Midbrain (tissue), 1 donor: ENCODE data around the gene COL21A1.
"Not testable (repeated sequence)": the region's sequence is repeated elsewhere in the genome, so short reads cannot be mapped to it uniquely, and the experiment has no call there.

Experiments
- DNase-seq: peaks from one replicate; lab custom pipeline; 2025; lab: John Stamatoyannopoulos, UW

COL21A1 gene

DNA sequence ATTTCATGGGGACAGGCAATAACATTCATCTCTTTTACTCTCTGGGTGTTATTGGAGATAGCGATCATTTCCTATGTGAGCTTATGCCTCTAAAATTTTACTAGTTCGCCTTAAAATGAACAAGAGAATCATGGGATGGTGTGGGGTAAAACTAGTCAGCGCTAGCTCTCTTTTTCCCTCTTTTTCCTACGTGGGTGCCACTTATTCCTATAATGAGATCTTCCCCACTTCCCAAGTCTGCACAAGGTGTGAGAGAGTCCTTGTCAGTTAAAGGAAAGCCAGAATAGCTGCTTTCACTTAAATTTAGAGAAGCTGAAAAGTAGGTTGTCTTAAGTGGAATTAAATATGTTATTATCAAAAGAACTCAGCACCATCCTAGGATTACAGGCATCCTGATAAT, 198.8 kb downstream of the COL21A1 start:
- no peak for DNase-seq

GRCh38 chr6:56047931-56048540, 199.3 kb downstream of the COL21A1 start:
- no peak for DNase-seq

GRCh38 chr6:56046576-56046975, 200.8 kb downstream of the COL21A1 start:
- no peak for DNase-seq

GRCh38 chr6:56043761-56044160, 203.6 kb downstream of the COL21A1 start:
- DNase-seq: no peak

GRCh38 chr6:56043076-56043475, 204.3 kb downstream of the COL21A1 start:
- no peak for DNase-seq

GRCh38 chr6:56041591-56041990, 205.8 kb downstream of the COL21A1 start:
- no peak for DNase-seq

DNA sequence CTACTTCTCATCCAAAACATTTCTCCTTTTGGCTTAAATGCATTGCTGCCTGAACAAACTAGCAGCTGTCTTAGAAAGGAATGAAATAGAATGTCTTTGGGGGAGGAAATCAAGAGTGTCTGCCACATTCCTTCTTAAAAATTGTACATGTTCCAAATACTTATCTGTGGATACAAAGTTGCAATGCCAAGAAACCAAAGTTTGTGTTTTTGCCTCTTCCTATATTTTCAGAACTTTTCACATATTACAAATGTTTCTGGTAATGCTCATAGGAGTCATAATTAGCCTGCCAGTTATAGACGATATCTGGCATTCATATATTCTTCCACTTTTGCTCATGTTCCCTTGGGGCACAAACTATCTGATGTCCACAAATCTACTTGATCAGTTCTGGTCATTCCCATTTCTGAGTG, 206.5 kb downstream of the COL21A1 start:
- no peak for DNase-seq

GRCh38 chr6:56040223-56040622, 207.2 kb downstream of the COL21A1 start:
- DNase-seq: no peak

GRCh38 chr6:56038764-56039163, 208.6 kb downstream of the COL21A1 start:
- no peak for DNase-seq

GRCh38 chr6:56037601-56038000, 209.8 kb downstream of the COL21A1 start:
- DNase-seq: no peak

GRCh38 chr6:56036916-56037600, 210.3 kb downstream of the COL21A1 start:
- DNase-seq: no peak

DNA sequence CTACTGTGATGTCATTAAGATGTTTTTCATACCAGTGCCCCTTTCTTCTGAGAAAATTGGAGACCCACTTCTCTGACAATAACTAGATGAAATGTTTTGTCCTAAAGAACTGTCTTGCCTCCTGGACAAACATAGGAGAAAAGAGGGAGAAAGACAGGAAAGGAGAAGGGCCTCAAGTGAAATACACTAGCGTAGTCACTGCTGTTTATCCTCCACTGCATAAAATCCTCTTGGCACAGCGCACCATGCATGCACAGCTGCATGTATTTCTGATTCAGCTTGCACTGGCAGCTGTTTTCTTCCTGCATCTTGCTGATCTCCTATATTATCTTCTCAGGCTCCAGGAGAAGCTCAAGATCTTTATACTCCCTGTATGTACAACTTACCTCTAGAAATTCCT, 214.0 kb downstream of the COL21A1 start:
- DNase-seq: no peak

- DNase-seq: no peak
Measured at GRCh38 chr6:56032715-56033260, 214.6 kb downstream of the COL21A1 start.

DNA sequence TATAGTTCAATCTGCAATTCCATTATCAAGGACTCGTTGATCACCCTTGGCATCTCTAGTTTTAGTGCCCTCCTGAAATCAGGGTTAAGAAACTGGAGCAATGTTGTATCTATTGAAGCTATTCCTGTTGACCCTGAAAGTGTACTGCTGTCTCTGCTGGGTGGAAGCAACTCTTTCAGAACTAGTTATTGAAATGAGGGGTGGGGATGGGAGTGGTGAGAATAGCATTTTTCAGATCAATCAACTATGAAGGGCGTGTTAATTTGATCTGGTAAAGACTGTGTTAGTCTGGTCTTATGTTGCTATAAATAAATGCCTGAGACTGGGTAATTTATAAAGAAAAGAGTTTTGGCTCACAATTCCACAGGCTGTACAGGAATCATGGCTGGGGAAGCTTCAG, 219.5 kb downstream of the COL21A1 start:
- DNase-seq: no peak

DNA sequence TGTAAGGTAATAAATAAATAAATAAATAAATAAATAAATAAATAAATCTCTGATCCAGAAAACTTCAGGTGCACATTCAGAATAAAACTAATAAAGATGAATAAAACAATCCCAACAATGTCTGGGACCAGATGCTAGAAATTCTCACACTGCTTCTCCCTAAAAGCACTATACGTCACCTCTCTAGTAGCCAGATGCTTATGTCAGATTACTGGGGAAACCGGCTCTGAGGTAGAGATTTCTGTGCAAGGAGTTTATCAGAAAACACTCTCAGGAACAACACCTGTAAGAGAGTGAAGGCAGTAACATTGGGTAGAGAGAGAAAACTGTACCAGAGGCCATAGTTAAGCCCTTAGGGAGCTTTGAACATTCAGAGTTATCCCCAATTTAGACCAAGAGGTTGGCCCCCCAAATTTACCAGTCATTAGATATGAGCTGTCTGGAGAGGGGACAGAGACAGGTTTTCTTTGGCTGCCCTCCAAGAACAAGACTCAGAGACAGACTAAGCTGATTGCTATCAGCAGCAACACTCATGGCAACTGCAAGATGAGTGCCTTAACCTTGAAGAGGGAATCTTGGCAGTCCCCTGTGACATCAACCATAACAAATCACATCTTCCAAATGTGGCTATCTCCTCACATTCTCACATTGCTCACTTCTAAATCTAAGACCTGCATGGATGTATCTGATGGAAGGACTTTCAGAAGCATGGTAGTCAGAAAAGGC, 220.8 kb downstream of the COL21A1 start:
- DNase-seq: no peak

DNA sequence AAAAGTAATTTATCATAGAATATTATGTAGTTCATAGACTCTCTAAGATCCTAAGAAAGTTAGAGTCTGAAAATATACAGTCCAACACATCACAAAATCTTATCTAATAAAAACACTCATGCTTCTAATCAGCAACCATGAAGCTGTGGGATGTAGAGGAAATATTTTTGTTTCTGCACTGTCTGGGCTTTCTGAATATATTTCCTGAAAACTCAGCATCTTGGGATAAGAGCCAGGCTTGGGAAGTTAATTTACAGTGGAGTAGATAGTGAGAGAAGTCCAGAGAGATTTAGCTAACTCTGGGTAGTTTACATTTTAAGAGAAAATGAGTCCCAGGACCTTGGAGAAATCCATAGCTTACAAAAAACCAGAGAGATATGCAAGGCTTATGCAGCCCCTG, 221.6 kb downstream of the COL21A1 start:
- DNase-seq: no peak

- no peak for DNase-seq
Measured at GRCh38 chr6:56024931-56025330, 222.4 kb downstream of the COL21A1 start.

DNA sequence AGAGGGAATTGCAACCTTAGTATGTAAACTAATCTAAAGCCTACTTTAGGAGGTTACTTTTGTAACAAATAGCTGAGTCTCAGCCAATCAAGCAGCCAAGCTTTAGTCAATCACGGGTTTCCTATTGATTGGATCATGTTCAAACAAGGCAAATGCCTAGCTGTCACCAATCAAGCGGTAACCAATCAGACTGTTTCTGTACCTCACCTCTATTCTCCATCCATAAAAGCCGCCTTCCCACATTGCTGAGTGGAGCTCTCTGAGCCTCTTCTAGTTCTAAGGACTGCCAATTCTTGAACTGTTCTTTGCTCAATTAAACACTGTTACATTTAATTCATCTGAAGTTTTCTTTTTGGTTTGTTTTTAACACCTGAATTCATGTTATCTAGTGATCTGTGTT, 223.6 kb downstream of the COL21A1 start:
- DNase-seq: no peak

DNA sequence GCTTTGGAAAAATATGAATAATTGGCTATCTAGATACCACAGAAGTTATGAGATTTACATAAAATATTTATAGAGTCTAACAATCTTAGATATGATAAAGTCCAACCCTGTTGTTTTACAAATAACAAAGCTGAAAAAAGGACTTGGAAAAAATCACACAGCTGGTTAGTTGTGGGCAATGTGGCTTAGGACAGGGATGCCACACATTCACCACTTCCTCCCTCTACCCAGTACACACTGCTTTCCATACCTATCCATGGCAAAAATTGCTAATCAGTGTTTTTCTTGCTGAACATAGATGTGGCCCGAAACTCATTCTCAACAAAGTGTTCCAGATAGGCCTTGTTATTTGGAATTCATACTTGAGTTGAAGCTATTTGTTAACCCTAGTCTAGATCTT, 224.7 kb downstream of the COL21A1 start:
- no peak for DNase-seq

GRCh38 chr6:56021943-56022342, 225.4 kb downstream of the COL21A1 start:
- no peak for DNase-seq

- no peak for DNase-seq
Measured at GRCh38 chr6:56019973-56020372, 227.4 kb downstream of the COL21A1 start.

- no peak for DNase-seq
Measured at GRCh38 chr6:56017198-56017597, 230.2 kb downstream of the COL21A1 start.

GRCh38 chr6:56014039-56014438, 233.3 kb downstream of the COL21A1 start:
- not testable (repeated sequence) for DNase-seq
